GM11168 (cell line): ENCODE data around the gene NUDT12.

Source experiments
- in situ Hi-C: fragments of 300-500 bp; cut with MboI; formaldehyde crosslinking; loops from one replicate; pipeline ENCODE4 v1.12.0; 2022; ENCODE audit warnings: low sequenced_read_pairs; ENCODE audit not compliant: unreplicated experiment

Gene NUDT12

DNA sequence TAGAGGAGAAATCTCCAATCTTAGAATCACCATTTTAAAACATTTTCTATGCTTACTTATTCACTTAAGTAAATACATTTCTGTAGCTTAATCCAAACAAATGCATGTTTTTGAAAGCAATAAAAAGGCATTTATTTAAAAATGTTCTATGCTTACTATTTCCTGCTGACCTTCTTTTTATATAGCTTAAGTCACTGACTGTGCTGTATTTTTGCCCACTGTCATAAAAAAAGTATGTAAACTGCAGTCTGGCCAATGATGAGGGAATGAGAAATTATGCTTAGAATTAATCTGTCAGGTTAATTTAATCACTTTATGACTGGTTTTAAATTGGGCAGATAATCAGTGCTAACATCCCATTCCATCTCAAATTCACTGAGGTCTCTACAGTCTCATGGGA lies 20.1 kb downstream of the NUDT12 start:
- in situ Hi-C loops, result no loop called here

DNA sequence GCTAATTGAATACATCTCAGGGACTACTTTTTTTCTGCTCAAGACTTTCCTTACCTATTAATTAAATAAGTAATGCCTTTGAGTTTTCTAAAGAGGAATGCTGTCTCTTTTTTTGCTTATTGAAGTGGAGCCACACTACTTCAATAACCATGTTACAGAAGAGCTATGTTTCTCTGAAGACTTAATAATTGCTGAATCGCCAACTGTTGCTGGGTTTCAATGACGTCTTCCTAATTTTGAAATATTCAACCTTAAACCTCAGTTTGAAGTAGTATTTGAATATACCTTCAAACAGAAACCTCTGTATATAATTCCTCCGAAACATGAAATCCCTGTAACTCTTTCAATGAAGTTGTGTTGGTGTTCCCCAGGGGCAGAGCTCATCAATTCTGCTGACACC lies 21.0 kb downstream of the NUDT12 start:
- in situ Hi-C loops, result no loop called here

DNA sequence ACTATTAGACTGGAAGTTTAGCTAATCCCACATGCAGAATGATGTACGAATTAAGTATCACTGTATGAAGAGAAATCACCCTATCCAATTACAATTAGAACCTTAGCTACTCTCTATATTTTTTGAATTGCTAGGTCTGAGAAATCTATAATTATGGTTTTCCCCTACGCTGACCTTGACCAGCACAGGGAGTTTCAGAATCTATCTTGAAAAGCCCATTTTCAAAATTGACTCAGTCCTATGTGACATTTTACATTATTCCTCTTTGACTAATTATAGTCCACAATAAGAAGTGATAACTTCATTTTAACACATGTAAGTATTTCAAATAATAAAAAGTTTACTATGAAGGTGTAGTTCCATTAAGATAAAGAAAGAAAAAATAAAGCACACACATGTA lies 21.5 kb downstream of the NUDT12 start:
- in situ Hi-C loops, result no loop called here

GRCh38 chr5:103539376-103540330 lies 22.9 kb downstream of the NUDT12 start:
- in situ Hi-C loops, result no loop called here

DNA sequence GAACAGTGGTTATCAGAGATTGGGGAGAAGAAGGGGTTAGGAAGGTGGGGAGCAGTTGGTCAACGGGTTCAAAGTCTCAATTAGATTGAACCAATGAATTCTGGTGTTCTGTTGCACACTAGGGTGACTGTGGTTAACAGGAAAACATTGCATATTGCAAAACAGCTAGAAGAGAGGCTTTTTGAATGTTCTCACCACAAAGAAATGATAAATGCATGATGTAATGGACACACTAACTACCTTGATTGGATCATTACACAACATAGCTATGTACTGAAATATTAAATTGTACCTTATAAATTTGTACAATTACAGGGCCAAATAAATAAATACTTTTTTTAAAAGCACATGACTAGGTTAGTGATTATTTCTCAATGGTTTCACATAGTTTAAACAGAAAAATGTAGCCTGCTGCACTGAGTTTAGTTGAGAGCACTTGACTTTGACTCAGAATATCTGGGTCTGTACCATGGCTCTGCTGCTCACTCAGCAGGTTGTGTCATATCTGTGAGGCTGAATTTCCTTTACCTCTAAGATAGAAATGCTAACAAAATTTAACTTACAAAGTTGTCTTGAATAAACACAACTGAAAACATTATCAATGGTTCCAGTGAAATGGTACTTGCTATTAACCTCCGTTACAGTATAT lies 30.4 kb downstream of the NUDT12 start:
- in situ Hi-C loops, result no loop called here

DNA sequence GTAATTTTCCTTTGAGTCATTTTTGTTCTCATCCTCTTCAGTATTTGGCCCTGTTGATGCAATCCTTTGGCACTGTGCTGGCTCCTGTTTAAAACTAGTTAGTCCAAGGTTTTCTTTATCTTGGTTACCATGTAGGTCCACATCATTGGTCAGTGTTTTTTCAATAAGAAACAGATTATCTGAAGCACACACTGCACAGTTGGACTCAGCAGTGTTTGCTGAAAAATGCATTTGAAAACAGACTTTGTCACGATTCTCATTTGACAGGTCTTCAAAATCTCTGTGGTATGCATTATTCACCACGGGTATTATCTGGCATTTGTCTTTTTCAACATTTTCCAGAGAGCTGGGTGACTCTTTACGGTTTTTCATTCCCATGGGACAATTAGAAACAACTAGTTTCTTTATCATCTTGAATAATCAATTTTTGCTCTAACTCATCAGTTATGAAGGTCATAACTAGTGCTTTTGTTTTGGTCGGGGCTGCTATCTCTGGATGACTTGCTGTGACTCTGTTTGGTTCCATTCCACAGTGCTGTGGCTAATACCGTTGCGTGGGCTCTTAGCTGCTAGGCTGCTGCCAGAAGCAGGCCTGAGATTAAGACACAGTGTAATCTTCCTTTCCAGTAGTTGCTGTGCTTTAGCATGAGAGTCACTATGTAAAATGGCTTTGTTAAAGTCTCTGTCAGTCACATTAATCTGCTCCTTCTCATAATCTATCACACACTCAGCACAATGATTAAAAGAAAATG lies 36.2 kb downstream of the NUDT12 start:
- in situ Hi-C loops, result no loop called here

DNA sequence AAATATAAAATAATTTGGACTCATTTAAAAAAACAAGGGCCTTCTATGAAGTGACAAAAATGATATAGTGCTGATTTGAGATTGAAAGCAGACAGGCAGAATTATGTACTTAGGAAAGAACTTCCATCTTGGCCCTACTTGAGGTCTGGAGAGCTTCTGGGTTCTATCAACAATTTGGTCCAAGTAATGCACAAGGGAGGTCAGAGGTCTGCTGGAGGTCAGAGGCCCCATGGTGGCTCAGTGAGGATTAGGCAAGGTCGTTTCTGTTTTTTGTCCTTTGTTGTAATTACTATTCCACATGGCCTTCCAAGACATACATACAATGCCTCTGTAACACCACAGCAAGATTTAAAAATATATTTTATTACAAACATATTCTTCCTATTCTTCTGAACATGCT lies 37.2 kb downstream of the NUDT12 start:
- in situ Hi-C loops, result no loop called here

DNA sequence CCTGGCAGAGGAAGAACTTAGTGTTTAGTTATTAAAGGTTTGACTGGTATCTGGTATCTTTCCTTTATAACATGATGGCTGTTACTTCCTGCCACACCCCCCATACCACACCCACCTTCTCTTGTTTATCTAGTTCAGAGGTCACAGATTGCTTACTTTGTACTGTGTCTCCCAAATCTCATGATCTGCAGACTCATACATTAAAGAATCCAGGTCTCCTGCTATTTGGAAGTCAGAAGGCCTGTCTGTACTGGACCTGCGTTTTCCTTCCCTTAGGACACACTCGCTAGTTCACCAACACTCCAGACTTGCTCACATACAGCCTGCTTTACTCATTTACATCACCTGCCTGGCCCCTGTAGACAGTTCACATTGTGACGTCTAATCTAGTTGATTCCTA lies 39.3 kb downstream of the NUDT12 start:
- in situ Hi-C loops, result no loop called here

GRCh38 chr5:103522586-103522985 lies 40.0 kb downstream of the NUDT12 start:
- in situ Hi-C loops, result no loop called here

DNA sequence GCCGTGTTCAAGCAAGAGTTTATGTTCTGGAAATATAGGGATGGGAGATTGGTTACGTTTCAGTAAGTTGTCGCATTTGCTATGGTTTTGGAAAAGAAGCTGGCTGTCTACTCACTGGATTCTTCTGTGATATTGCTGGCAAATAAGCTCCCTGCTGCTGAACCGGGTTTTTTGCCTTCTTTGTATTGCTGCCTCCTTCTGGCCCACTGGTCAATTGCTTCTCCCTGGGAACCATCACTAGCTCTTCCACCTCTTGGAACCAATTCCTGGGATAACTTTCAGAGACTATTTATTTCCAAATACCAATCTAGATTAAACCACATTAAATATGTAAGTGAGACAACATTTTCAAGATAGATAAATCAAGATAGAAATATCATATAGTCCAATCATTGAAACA lies 43.0 kb downstream of the NUDT12 start:
- in situ Hi-C loops, result no loop called here

GRCh38 chr5:103514371-103514770 lies 48.2 kb downstream of the NUDT12 start:
- in situ Hi-C loops, result no loop called here

DNA sequence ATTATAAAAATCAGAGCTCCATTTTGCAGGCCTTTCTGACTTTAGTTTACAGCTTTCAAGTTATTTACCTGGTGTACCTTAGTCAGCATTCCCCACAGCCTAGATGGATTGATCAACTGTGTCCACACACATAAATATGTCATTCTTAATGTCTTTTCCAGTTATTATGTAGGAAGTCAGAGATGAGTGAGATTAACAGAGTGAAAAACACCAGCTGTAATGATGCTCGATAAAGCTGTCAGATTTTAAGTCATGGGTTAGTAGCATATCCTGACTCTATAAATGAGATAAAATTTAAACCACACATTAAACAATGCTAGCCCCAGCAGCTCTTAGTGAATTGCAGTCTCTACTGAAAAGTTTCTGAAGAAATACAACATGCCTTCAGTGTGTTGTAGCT lies 48.9 kb downstream of the NUDT12 start:
- in situ Hi-C loops, result no loop called here

DNA sequence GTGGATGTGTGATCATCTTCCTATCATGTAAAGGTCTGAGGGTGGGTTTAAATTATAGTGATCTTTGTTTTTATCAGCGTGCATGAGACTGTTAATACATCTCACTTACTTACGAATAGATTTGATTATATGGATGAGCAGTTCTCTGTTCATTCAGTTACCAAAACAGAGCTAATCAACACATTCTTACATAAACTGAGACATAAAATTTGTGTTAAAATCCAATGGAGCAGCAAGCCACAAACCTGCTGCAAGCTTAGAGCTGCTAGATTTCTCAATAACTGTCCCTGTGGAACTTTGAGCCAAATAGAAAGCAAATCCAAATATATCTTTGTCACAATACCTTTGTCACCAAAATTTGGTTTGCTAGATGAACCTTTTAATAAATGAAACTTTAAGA lies 50.1 kb downstream of the NUDT12 start:
- in situ Hi-C loops, result no loop called here

- in situ Hi-C loops, result no loop called here
These were observed 51.1 kb downstream of the NUDT12 start for GRCh38 chr5:103511554-103511885.

DNA sequence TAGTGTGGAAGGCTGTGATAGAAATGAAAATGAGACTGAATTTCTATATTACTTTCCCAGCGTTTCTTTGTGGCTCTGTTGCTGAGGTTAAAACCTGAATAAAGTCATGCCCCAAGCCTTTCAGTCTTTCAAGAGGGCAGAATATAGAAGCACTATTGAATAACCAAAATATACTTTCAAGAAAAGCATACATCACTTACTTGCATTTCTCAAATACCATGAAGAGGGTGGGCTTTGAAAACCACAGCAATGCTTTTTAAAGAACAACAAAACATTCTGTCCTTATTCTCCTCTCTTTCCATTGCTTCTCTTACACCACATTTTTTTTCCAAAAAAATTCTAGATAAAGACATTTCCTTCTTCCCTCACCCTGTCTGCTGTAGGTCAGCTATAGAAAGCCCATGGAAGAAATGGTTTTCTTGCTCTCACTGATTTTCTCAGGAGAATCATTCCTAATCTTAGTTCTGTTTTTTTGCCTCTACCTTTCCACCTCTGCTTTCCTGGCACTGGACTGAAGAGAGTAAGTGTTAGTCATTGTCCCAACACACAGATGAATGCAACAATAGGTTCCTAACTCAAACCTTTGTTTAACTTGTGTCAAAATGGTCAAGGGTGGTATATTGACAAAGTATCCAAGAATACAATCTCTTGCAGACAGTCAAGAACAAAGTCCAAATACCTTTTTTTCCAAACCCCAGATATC lies 51.6 kb downstream of the NUDT12 start:
- in situ Hi-C loops, result no loop called here

DNA sequence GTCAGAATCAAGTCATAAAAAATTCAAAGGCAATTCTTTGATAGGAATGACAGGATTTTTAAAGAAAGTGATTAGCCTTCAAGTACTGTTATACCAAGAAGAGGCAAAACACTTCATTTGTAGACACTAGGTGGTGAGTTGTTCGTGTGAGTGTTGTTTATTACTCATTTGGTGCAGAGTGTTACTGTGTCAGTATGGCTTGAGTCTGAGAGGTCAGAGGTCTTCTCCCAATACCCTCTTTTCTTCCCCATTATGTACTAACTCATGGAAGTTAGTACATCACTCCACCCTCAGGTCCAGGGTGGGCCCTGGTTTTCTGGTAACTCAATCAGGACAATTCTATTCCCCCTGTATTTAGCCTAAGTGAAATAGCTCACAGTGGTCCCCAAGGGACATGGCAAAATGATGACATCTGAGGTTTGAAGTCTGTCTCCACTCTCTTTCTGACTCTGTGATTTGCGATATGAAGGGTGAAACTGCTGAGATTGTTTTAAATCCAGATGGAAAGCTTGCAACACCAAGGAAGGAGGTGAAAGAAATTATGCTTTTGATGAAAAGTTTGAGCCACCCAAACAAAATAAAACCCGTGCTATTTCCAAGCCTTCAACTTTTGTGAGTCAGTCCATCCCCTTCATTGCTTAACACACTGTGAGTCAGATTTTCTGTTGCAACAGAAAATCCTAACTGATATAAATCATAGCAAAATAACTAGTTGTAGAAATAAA lies 56.8 kb downstream of the NUDT12 start:
- in situ Hi-C loops, result no loop called here

GRCh38 chr5:103503066-103503465 lies 59.5 kb downstream of the NUDT12 start:
- in situ Hi-C loops, result no loop called here

DNA sequence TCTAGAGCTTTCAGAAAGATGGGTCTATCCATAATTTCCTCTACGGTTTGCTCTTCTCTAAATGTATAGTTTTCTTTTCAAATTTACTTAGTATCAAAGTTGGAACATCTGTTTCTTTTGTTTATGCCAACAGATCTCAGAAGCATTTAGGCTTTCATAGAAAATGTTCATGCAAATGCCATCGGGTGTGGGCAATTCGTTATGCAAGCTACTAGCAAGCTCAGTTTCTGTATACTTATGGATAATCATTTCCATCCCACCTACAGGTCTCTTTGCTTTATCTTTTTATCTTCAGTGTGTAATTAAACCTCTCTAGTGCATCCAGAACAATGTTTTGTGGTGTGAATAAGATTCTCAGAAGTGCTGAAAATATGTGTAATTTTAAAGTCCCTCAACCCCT lies 59.9 kb downstream of the NUDT12 start:
- in situ Hi-C loops, result no loop called here
